Chondrocyte (in vitro differentiated cells): Measurements from ENCODE around the gene RCSD1. TPM values are rescaled to one million over a fixed set of nuclear protein-coding genes. Genes with fewer than 3 reads are reported as not detected.

Experiments used
- DNase-seq: peaks from one replicate; pipeline ENCODE4 v3.0.0; 2021; ENCODE audit warnings: mixed read lengths, low spot score
- H3K27ac Mint-ChIP-seq: one replicate; pipeline ENCODE4 v1.8.0; 2021; ENCODE audit warnings: mild to moderate bottlenecking, moderate library complexity, mixed read lengths; ENCODE audit not compliant: unreplicated experiment
- H3K27me3 Mint-ChIP-seq: 2 replicates; pipeline ENCODE4 v1.8.0; 2021; ENCODE audit warnings: low read depth, mixed read lengths
- H3K36me3 Mint-ChIP-seq: 2 replicates; pipeline ENCODE4 v1.8.0; 2021; ENCODE audit warnings: low read depth, mixed read lengths
- H3K4me1 Mint-ChIP-seq: 2 replicates; pipeline ENCODE4 v1.8.0; 2021; ENCODE audit warnings: low read depth, mild to moderate bottlenecking, mixed read lengths
- H3K4me3 Mint-ChIP-seq: one replicate; pipeline ENCODE4 v1.8.0; 2021; ENCODE audit warnings: mild to moderate bottlenecking, moderate library complexity, mixed read lengths; ENCODE audit not compliant: unreplicated experiment
- H3K9me3 Mint-ChIP-seq: 2 replicates; pipeline ENCODE4 v1.8.0; 2021; ENCODE audit warnings: low read depth, mixed read lengths
- CTCF ChIP-seq: fragments of 200-600 bp; sonication (generic); IDR thresholded peaks from 2 replicates; pipeline ENCODE4 v1.5.0; 2021; ENCODE audit warnings: antibody characterized with exemption, mild to moderate bottlenecking, moderate library complexity
- long read RNA-seq: library from polyadenylated mRNA; stranded (forward); transcript quantifications from one replicate; pipeline ENCODE4 v2.0.0, GENCODE V29; 2021
- total RNA-seq: library from RNA; stranded (reverse); gene quantifications from 3 replicates; pipeline ENCODE4 v1.2.1, GENCODE V29; 2021

RCSD1 gene
- 1.1 to 1.4 TPM in 2 of 3 replicates, not detected in the other for total RNA-seq
- long read RNA-seq, partial matches to known transcripts, result 0 of 1 reads
- long read RNA-seq, other reads (novel, unspliced or antisense), result 1 of 1 reads

DNA sequence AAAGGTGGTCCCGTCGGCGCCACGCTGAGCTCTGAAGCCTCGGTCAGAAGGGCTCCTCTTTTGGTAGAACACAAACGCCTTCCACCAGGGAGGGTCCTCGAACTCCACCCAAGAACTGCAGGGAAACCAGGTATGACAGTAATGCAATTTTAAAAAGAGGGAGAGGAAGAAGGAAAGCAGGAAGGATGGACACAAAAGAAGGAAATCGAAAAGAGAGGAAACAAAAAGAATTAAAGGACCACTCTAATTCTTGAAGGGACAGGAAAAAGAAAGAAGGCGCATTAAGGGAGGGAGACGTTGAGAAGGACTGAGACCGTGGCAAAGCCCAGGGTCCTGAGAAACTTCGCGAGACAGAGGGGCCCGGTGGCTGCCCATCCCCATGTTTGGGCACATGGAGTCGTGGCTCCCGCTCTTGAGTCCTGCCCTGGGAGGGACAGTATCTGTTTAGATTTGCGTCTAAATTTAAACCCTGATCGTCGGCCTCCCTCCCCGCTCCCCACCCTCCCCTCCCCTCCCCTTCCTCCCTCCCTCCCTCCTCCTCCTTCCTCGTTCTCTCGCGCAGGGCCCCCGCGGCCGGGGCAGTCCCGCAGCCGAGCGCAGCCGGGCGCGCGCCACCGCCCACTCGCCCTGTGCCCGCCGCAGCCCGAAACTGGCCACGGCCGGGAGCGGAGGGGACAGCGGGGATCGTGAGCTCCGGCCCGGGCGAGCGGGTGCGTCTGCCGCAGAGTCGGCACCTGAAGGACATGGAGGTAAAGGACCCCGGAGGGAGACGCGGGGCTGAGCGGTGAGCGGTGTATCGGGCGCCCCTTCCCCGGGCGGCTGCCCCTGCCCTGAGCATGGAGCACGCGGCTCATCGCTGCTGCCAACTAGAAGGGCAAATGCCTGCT is at the start of gene RCSD1:
Gene RCSD1, plus strand, starts transcription at position 552 of the 887 bp plus-strand sequence. Its CDS starts 192 bp downstream, at position 744.
- peaks cover 8% of the 10 kb centered on the region for H3K27me3 Mint-ChIP-seq

GRCh38 chr1:167582064-167582463 is 48.0 kb upstream of the RCSD1 start:
- Mint-ChIP-seq H3K27me3 (peaks cover 12% of the 10 kb centered on the region), H3K36me3 (no peaks in the 10 kb centered on the region), H3K4me1 (no peaks in the 10 kb centered on the region), H3K27ac (no peak overlapping the region), H3K4me3 (no peak overlapping the region), H3K9me3 (no peaks in the 10 kb centered on the region)
- TF ChIP-seq CTCF, result no peak
- no peak for DNase-seq

More for the DNA sequence above, at the start of gene RCSD1:
- no peak for TF ChIP-seq CTCF
- Mint-ChIP-seq H3K36me3 (peaks cover 1% of the 10 kb centered on the region), H3K4me3 (peak within 1 kb of the TSS; percentile 62), H3K9me3 (peaks cover 6% of the 10 kb centered on the region), H3K4me1 (peaks cover 19% of the 10 kb centered on the region), H3K27ac (no peak within 1 kb of the TSS)
- no peak for DNase-seq

DNA sequence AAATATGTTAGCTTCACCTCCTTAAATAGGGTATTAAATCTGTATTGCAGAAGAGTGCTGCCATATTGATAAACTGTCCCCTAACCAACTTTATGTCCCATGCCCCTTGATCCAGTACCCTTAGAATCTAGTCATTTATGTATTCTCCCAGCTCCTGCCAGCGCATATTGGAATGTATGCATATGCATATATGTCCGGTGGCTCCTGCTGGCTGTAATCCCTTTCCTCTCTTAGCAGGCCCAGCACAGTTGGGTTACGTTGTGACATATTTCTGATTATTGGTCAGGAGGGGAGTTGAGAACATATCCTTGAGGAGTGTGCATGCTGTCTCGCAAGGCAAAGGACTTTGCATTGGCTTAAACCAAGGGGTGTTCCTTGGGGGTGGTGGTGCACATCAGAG is 47.3 kb upstream of the RCSD1 start:
- Mint-ChIP-seq H3K4me3 (no peak overlapping the region), H3K4me1 (no peaks in the 10 kb centered on the region)

GRCh38 chr1:167584581-167584980 is 45.5 kb upstream of the RCSD1 start:
- Mint-ChIP-seq H3K27ac (no peak overlapping the region), H3K27me3 (peaks cover 5% of the 10 kb centered on the region), H3K4me1 (no peaks in the 10 kb centered on the region), H3K4me3 (no peak overlapping the region), H3K9me3 (no peaks in the 10 kb centered on the region), H3K36me3 (no peaks in the 10 kb centered on the region)
- DNase-seq, result no peak
- TF ChIP-seq CTCF, result no peak

More for the DNA sequence above, 47.3 kb upstream of the RCSD1 start:
- peaks cover 10% of the 10 kb centered on the region for H3K27me3 Mint-ChIP-seq
- no peaks in the 10 kb centered on the region for H3K9me3 Mint-ChIP-seq
- no peak for DNase-seq
- no peak for TF ChIP-seq CTCF
- H3K27ac Mint-ChIP-seq, result no peak overlapping the region
- no peaks in the 10 kb centered on the region for H3K36me3 Mint-ChIP-seq

DNA sequence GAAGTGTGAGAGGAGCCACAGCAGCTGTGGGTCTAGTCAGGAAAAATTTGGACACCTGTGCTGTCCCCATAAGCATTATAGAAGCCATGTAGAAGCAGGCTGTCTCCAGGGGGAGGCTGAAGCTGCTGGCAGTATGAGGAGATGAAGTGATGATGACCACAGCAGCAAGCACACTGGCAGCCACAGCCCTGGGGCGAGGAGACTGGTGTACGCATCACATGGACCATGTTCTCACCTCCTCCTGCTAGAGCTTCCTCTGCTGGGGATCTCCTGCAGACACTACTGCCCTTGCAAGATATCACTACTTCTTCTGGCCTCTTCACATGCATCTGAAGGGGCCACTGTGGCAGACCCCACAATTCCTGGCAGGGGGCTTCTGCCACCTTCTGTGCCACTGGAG is 42.7 kb upstream of the RCSD1 start:
- Mint-ChIP-seq H3K27ac (no peak overlapping the region), H3K27me3 (peaks cover 5% of the 10 kb centered on the region), H3K4me1 (no peaks in the 10 kb centered on the region), H3K36me3 (no peaks in the 10 kb centered on the region), H3K9me3 (no peaks in the 10 kb centered on the region), H3K4me3 (no peak overlapping the region)
- no peak for TF ChIP-seq CTCF
- DNase-seq, result no peak
